IPS-NIHi11 (cell line): ENCODE results near the gene PPP1R26.
"Not testable (repeated sequence)": the region's sequence is repeated elsewhere in the genome, so short reads cannot be mapped to it uniquely, and the experiment has no call there.

Experiments
- DNase-seq: peaks from one replicate; pipeline ENCODE4 v3.0.0; 2012; ENCODE audit warnings: mixed read lengths, low spot score

The PPP1R26 gene

GRCh38 chr9:135504262-135505243 is 25.0 kb downstream of the PPP1R26 start:
- peak; percentile 80 for DNase-seq

- DNase-seq = no peak
Observed at GRCh38 chr9:135505406-135506187, 26.0 kb downstream of the PPP1R26 start.

- DNase-seq = peak; percentile 62
Observed at GRCh38 chr9:135506327-135507103, 26.9 kb downstream of the PPP1R26 start.

GRCh38 chr9:135507104-135508035 is 27.8 kb downstream of the PPP1R26 start:
- no peak for DNase-seq

- DNase-seq = no peak
Observed at GRCh38 chr9:135508211-135508820, 28.7 kb downstream of the PPP1R26 start.

GRCh38 chr9:135509458-135509857 is 29.9 kb downstream of the PPP1R26 start:
- DNase-seq = no peak

- no peak for DNase-seq
Observed at GRCh38 chr9:135512241-135512603, 32.6 kb downstream of the PPP1R26 start.

- DNase-seq = no peak
Observed at GRCh38 chr9:135512904-135513303, 33.3 kb downstream of the PPP1R26 start.

GRCh38 chr9:135513351-135513846 is 33.8 kb downstream of the PPP1R26 start:
- DNase-seq = no peak

GRCh38 chr9:135513906-135514305 is 34.3 kb downstream of the PPP1R26 start:
- DNase-seq = not testable (repeated sequence)

- DNase-seq = no peak
Observed at GRCh38 chr9:135514342-135515082, 34.9 kb downstream of the PPP1R26 start.

- DNase-seq = no peak
Observed at GRCh38 chr9:135515083-135515951, 35.7 kb downstream of the PPP1R26 start.

GRCh38 chr9:135516132-135516860 is 36.7 kb downstream of the PPP1R26 start:
- no peak for DNase-seq

- DNase-seq = no peak
Observed at GRCh38 chr9:135517407-135517822, 37.8 kb downstream of the PPP1R26 start.

GRCh38 chr9:135519179-135519971 is 39.8 kb downstream of the PPP1R26 start:
- no peak for DNase-seq

GRCh38 chr9:135520916-135521607 is 41.5 kb downstream of the PPP1R26 start, which contains the start of gene LCN1:
LCN1 (plus strand) TSS chr9:135521440; CDS start chr9:135521498, 58 bp downstream.
- no peak for DNase-seq
